ENCODE results near the gene FBLN1.
"Not testable (repeated sequence)": the region's sequence is repeated elsewhere in the genome, so short reads cannot be mapped to it uniquely, and the experiment has no call there.

FBLN1 gene

DNA sequence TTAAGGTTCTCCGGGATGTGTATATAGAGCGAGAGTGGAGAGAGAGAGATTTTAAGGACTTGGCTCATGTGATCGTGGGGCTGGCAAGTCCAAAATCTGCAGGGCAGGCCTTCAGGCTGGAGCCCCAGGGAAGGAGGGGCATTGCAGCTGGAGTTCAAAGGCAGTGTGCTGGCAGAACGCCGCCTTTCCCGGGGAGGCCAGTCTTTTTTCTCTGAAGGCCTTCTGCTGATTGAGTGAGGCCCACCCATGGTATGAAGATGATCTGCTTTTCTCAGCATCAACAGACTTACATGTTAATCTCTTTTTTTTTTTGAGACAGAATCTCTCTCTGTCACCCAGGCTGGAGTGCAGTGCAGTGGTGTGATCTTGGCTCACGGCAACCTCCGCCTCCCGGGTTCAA, 25.4 kb downstream of the FBLN1 start:
- no peak for DNase-seq (ENCODE audit: low read depth)

DNA sequence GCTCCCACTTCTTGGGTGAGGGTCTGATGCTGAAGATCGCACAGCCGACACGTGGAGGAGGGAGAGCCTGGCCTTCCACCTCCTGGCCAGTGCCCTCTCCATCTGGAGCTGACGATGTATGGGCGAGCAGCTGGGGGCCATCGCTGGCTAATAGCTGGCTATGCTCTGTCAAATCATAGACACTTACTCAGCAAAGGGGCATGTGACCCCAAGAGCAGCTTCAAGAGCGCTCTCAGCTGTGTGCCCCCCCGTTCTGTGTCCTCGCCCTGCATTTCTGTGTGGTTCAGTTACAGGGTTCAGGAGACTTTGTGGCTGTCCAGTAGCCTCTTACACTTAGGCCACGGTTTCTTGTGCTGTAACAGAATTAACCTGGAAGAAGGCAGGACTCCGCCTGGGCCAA, 26.4 kb downstream of the FBLN1 start:
- no peak for DNase-seq (ENCODE audit: low read depth)

GRCh38 chr22:45529971-45530575, 27.4 kb downstream of the FBLN1 start:
- no peak for DNase-seq (ENCODE audit: low read depth)

- no peak for DNase-seq (ENCODE audit: low read depth)
Observed at GRCh38 chr22:45531441-45532234, 29.0 kb downstream of the FBLN1 start.

- no peak for DNase-seq (ENCODE audit: low read depth)
Observed at GRCh38 chr22:45532235-45532631, 29.6 kb downstream of the FBLN1 start.

DNA sequence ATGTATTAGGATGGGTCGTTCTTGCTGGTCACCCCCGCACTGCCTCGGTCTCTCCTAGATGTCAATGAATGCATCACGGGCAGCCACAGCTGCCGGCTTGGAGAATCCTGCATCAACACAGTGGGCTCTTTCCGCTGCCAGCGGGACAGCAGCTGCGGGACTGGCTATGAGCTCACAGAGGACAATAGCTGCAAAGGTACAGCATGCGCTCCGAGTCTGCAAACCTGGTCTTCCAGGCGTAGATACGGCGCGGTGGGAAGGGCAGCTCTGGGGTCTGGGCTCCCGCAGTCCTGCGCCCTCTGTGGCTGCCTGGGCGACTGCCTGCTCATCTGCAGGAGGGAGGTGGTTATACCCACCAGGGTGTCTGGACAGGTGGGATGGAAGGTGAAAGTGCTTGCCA, 31.0 kb downstream of the FBLN1 start:
- DNase-seq (ENCODE audit: low read depth): no peak

- no peak for DNase-seq (ENCODE audit: low read depth)
Observed at GRCh38 chr22:45534339-45535192, 31.9 kb downstream of the FBLN1 start.

DNA sequence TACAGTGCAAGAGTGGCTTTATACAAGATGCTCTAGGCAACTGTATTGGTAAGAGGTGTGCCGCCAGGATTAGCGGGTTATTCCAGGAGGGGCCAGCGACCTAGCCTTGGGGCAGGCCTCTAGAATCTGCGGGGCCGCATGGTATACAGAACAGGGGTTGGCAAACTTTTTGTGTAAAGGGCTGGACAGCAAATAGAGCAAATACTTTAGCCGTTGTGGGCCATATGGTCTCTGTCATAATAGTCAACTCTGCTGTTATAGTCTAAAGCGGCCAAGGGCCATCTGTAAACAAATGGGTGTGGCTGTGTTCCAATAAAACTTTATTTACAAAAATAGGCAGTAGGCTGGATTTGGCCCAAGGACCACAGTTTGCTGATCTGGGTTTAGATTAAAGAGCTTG, 32.6 kb downstream of the FBLN1 start:
- no peak for DNase-seq (ENCODE audit: low read depth)

- DNase-seq (ENCODE audit: low read depth): not testable (repeated sequence)
Observed at GRCh38 chr22:45535835-45536234, 33.2 kb downstream of the FBLN1 start.

DNA sequence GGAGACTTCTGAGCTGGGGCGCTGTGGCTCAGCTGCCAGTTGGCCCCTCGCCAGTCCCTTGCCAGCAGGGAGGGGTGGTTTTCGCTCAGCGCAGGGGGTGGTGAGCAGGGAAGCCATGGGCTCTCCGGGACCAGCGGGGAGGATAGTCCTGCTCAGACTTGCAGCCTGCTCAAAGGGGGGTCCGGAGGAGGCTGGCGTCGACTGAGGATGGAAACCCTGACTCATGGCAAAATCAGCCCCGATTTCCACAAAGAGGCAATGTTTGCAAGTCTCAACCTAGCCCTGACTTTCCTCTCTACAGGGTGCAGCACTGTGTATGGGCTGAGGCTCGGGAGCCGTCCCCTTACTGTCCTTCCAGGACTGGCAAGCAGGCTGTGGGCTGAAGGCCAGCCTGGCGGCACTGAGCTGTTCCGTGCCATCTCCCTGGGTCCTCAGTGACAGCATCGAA, 35.1 kb downstream of the FBLN1 start:
- DNase-seq (ENCODE audit: low read depth): no peak

GRCh38 chr22:45538281-45538680, 35.6 kb downstream of the FBLN1 start:
- no peak for DNase-seq (ENCODE audit: low read depth)

DNA sequence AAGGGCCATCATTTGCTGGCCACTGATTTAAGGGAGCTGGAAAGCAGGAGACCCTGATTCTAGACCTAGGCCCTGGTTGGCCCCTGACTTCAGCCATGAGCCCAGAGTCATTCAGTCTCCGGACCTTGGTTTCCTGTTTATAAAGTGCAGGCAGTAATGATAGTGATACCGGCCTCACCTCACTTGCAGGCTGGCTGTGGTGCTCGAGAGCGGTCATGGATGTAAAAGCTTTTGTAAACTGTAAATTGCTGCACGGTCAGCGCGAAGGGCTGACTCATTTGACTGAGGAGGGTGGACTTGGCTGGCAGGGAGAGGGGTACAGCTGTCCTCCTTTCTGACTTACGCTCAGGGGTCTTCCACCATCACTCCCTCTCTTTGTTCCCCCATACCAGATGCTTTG, 37.4 kb downstream of the FBLN1 start:
- no peak for DNase-seq (ENCODE audit: low read depth)

GRCh38 chr22:45541382-45541979, 38.8 kb downstream of the FBLN1 start:
- DNase-seq (ENCODE audit: low read depth): no peak

DNA sequence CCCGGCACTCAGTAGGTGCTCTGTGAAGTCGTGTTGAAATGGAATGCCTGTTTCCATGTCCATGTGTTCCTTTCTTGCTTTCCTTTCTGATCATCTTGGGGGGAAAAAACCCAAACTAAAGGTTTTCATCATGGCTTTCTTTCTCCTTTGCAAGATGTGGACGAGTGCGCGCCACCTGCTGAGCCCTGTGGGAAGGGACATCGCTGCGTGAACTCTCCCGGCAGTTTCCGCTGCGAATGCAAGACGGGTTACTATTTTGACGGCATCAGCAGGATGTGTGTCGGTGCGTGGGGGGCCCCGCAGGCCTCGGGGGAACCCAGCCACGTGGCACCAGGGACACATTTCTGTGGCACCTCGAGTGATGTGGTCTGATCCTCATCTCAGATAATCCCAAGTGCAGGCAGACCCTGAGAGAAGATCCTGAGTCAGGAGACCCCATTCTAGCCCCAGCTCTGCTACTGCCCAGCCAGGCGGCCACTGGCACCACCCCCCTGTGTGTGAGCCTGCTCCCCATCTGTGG, 39.4 kb downstream of the FBLN1 start:
- no peak for DNase-seq (ENCODE audit: low read depth)

- DNase-seq (ENCODE audit: low read depth): not testable (repeated sequence)
Observed at GRCh38 chr22:45542736-45543135, 40.1 kb downstream of the FBLN1 start.

DNA sequence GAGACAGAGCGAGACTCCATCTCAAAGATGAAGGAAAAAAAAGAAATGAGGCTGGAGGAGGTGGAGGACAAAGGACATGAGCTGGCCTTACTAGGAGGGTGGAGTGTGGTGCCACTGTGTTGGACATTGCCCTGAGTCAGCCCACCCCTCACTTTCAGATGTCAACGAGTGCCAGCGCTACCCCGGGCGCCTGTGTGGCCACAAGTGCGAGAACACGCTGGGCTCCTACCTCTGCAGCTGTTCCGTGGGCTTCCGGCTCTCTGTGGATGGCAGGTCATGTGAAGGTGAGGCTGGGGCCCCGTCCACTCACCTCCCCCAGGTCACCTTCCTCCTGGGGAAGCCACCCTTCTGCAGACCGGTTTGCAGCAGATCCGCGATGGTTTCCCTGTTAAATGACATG, 40.6 kb downstream of the FBLN1 start:
- no peak for DNase-seq (ENCODE audit: low read depth)

DNA sequence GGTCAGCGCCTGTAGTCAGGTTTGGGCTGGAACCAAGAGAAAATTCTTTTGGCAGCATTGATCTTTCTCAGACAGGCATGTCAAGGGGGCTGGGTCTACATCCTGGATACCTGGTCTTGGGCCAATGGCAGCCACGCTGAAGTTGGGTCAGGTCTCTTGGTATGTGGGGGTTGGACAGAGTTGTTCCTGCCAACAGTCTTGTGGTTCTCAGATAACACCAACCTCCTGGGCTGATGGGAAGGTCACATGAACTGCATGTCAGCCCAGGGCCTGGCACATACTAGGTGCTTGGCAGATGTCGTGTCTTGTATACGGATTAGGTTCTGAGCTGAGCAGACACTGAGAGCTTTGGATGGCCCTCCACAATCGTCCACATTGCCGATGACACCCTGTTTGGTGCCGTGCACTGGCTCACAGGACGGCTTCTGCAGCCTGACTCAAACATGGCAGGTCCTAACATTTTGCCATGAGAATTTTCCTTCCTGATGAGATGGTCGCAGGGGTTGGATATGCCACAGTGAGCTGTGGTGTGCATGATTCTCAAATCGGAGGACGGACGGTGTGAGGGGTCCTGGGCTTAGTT, 42.0 kb downstream of the FBLN1 start:
- DNase-seq (ENCODE audit: low read depth): no peak

DNA sequence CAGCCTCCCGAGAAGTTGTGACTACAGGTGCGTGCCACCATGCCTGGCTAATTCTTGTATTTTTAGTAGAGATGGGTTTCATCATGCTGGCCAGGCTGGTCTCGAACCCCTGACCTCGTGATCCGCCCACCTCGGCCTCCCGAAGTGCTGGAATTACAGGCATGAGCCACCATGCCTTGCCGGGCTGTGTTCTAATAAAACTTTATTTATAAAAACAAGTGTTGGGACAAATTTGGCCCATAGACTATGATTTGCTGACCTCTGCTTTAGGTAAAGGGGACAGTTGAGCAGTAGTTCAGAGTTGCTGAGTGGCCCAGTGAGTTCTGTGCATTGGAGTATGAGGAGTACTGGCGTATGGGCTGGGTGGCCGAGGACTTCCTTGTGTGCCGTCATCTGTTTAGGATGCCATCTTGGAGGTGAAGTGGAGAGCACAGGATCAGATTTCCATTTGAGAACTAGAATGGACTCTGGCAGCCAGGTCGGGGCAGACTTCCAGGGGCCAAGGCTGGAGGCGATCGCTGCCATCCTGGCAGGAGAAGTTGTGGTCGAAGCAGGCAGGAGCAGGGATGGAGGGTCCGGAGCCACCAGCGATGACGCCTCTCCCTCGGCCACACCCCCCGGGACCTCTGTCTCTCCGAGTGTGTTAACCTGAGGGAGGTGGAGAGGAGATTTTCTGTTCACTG, 43.8 kb downstream of the FBLN1 start:
- no peak for DNase-seq (ENCODE audit: low read depth)

- no peak for DNase-seq (ENCODE audit: low read depth)
Observed at GRCh38 chr22:45547016-45547345, 44.3 kb downstream of the FBLN1 start.

DNA sequence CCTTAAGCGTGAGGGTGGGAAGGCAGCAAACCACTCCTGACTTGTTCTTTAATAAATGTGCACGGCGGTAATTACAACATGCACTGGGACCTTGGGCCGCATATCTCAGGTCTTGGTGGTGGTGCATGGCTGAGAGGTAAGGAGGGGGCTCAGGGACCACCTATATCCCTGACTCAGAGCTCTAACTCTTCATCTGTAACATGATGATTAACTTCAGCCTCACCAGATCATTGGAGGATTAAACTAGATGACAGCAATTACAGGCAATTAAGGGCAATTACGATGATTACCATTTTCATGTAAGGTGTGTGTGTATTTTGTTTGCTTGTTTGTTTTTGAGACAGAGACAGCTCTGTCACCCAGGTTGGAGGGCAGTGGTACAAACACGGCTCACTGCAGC, 45.0 kb downstream of the FBLN1 start:
- no peak for DNase-seq (ENCODE audit: low read depth)

DNA sequence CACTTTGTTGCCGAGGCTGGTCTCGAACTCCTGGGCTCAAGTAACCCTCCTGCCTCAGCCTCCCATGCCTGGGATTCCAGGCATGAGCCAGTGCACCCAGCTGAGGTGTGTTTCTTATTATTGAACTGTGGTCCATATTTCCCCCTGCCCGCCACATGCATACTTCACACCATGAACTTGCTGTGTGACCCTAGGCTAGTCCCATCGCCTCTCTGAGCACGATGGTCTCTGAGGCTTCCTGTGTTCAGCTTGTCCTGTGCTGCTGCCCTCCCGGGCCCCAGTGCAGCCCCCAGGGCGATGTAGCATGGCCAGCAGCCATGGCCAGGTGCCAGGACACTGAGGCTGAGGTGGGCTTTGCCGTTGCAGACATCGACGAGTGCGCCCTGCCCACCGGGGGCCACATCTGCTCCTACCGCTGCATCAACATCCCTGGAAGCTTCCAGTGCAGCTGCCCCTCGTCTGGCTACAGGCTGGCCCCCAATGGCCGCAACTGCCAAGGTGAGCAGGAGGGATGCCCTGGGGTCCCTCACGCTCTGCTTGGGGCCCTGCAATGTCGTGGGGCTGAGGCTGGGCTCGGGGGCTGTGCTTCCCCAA, 45.7 kb downstream of the FBLN1 start:
- DNase-seq (ENCODE audit: low read depth): no peak

Data from activated gamma-delta T cell treated with anti-CD3 and anti-CD28 coated beads, Interleukin-2, amount 50 U/mL, for 16 hours (primary cell).